ENCODE measurements around the gene LRRC42. TPM values are rescaled to one million over a fixed set of nuclear protein-coding genes. Genes with fewer than 3 reads are reported as not detected.

LRRC42 gene
- total RNA-seq, 2 donors from 2014 or later, result 46.0 to 55.1 TPM

DNA sequence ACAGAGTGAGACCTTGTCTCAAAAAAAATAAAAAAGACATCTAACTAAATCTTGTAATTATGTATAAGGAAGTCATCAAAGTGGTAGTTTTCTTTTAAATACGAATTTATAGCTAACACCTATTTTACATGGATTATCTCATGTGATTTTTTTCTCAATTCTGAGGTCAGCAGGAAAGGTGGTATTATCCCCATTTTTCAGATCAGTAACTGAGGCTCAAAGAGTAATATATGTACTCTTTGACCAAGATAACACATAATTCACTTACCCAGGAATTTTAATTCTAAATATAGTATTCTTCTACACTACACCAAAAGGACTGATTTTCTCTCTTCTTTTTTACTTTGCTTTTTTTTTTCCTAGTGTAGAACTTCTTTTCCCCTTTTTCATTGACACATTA, 9.7 kb upstream of the LRRC42 start:
- H3K27me3 Mint-ChIP-seq (ENCODE audit: insufficient read depth), result no peaks in the 10 kb centered on the region
- WGBS, 2 experiments (ENCODE audit: insufficient coverage in 1 of 2, insufficient read length in 1 of 2), result 100% methylated on average over 1 of the region's 1 CpG; no CpG with 5 or more reads in 1 of the 2 experiments
- no peak overlapping the region for H3K9ac ChIP-seq (ENCODE audit: extremely low read depth, low read length, poor library complexity, severe bottlenecking)
- H3K9me3 Mint-ChIP-seq, result peaks cover 33% of the 10 kb centered on the region
- no peak overlapping the region for H3K4me3 ChIP-seq (ENCODE audit: low read length)
- peaks cover 56% of the 10 kb centered on the region for H3K36me3 Mint-ChIP-seq (ENCODE audit: low read depth)
- no peak overlapping the region for H3K4me3 Mint-ChIP-seq
- TF ChIP-seq CTCF (conservative IDR thresholded peaks at IDR 0.05), result no peak
- H3K27me3 ChIP-seq (ENCODE audit: control insufficient read depth, insufficient read depth, low read length, poor library complexity, severe bottlenecking), result no peaks in the 10 kb centered on the region
- DNase-seq, result no peak
- H3K4me1 ChIP-seq (ENCODE audit: control insufficient read depth, insufficient read depth, low read length), result no peaks in the 10 kb centered on the region
- no peak overlapping the region for H3K27ac ChIP-seq (ENCODE audit: low read depth, low read length)
- peaks cover 2% of the 10 kb centered on the region for H3K4me1 Mint-ChIP-seq
- peaks cover 53% of the 10 kb centered on the region for H3K36me3 ChIP-seq (ENCODE audit: control insufficient read depth, insufficient read depth, low read length)
- peaks cover 40% of the 10 kb centered on the region for H3K9me3 ChIP-seq (ENCODE audit: control insufficient read depth, low read length)
- H3K27ac Mint-ChIP-seq, result no peak overlapping the region

GRCh38 chr1:53938136-53938830, 7.9 kb upstream of the LRRC42 start:
- 95 to 96% methylated on average over 3 to 4 of the region's 4 CpGs for WGBS, 2 experiments (ENCODE audit: insufficient coverage in 1 of 2, insufficient read length in 1 of 2)
- TF ChIP-seq CTCF (conservative IDR thresholded peaks at IDR 0.05), result no peak
- no peak for DNase-seq
- H3K27ac Mint-ChIP-seq, result no peak overlapping the region
- H3K9ac ChIP-seq (ENCODE audit: extremely low read depth, low read length, poor library complexity, severe bottlenecking), result no peak overlapping the region
- no peaks in the 10 kb centered on the region for H3K27me3 Mint-ChIP-seq (ENCODE audit: insufficient read depth)
- peaks cover 22% of the 10 kb centered on the region for H3K9me3 ChIP-seq (ENCODE audit: control insufficient read depth, low read length)
- H3K27me3 ChIP-seq (ENCODE audit: control insufficient read depth, insufficient read depth, low read length, poor library complexity, severe bottlenecking), result no peaks in the 10 kb centered on the region
- H3K36me3 ChIP-seq (ENCODE audit: control insufficient read depth, insufficient read depth, low read length), result peaks cover 46% of the 10 kb centered on the region
- peaks cover 6% of the 10 kb centered on the region for H3K4me1 ChIP-seq (ENCODE audit: control insufficient read depth, insufficient read depth, low read length)
- H3K36me3 Mint-ChIP-seq (ENCODE audit: low read depth), result peaks cover 42% of the 10 kb centered on the region
- no peak overlapping the region for H3K4me3 Mint-ChIP-seq
- peaks cover 6% of the 10 kb centered on the region for H3K4me1 Mint-ChIP-seq
- no peak overlapping the region for H3K27ac ChIP-seq (ENCODE audit: low read depth, low read length)
- H3K9me3 Mint-ChIP-seq, result peaks cover 19% of the 10 kb centered on the region
- H3K4me3 ChIP-seq (ENCODE audit: low read length), result no peak overlapping the region

DNA sequence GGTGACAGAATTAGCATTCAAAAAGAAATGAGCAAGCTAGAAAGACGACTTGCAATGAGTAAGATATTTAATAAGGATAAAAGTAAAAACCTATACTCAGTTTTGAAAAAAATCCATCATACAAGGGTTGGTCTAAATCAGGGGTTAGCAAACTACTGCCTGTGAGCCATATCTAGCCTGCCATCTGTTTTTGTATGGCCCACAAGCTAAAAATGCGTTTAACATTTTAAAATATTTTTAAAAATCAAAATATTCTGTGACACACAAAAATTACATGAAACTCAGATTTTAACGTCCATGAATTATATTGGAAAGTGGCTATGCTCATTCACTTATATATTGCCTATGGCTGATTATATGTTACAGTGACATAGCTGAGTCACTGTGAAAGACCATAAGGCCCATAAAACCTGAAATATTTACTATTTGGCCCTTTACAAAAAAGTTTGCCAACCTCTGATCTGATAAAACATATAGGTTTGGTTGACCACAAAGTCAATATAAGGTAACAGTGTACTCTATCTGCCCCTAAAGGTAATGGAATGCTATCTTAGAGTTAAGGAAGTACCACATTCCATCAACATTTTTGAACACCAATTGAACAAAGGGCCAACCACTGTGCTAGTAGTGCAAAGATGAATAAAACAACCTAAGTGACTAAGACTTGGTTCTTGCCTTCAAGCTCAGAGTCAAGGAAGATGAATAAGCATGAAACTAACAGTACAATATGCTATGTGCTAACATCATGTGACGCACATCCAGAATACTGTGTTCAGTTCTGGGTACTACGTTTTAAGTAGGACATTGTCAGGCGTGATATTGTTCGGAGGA, 3.8 kb upstream of the LRRC42 start:
- Histone ChIP-seq H3K36me3 (ENCODE audit: control insufficient read depth, insufficient read depth, low read length) (peaks cover 24% of the 10 kb centered on the region), H3K4me3 (ENCODE audit: low read length) (peak overlapping the region; percentile 36), H3K4me1 (ENCODE audit: control insufficient read depth, insufficient read depth, low read length) (peaks cover 6% of the 10 kb centered on the region), H3K27me3 (ENCODE audit: control insufficient read depth, insufficient read depth, low read length, poor library complexity, severe bottlenecking) (no peaks in the 10 kb centered on the region), H3K27ac (ENCODE audit: low read depth, low read length) (no peak overlapping the region), H3K9ac (ENCODE audit: extremely low read depth, low read length, poor library complexity, severe bottlenecking) (no peak overlapping the region), H3K9me3 (ENCODE audit: control insufficient read depth, low read length) (no peaks in the 10 kb centered on the region)
- 88% methylated on average over 7 of the region's 7 CpGs; no CpG with 5 or more reads in 1 of the 2 experiments for WGBS, 2 experiments (ENCODE audit: insufficient coverage in 1 of 2, insufficient read length in 1 of 2)
- peaks cover 13% of the 10 kb centered on the region for H3K4me1 Mint-ChIP-seq
- H3K27ac Mint-ChIP-seq, result no peak overlapping the region
- no peak overlapping the region for H3K4me3 Mint-ChIP-seq
- no peak for TF ChIP-seq CTCF (conservative IDR thresholded peaks at IDR 0.05)
- DNase-seq, result no peak
- peaks cover 13% of the 10 kb centered on the region for H3K36me3 Mint-ChIP-seq (ENCODE audit: low read depth)
- no peaks in the 10 kb centered on the region for H3K9me3 Mint-ChIP-seq
- no peaks in the 10 kb centered on the region for H3K27me3 Mint-ChIP-seq (ENCODE audit: insufficient read depth)
